H1 (cell line): ENCODE measurements around the gene CCDC28B. TPM values are rescaled to one million over a fixed set of nuclear protein-coding genes. Genes with fewer than 3 reads are reported as not detected.

Source experiments
- CTCF ChIA-PET: fragments of 300-600 bp; sonication (Branson Sonifier 250); formaldehyde crosslinking; loops from one replicate; lab custom pipeline; 2021; ENCODE audit not compliant: partially characterized antibody; lab: Charles Lee
- POLR2A ChIA-PET: fragments of 300-600 bp; sonication (Branson Sonifier 250); formaldehyde crosslinking; loops from one replicate; lab custom pipeline; 2021; ENCODE audit warnings: inconsistent platforms; ENCODE audit not compliant: partially characterized antibody; lab: Charles Lee
- DNase-seq, 2 experiments: peaks; one replicate each; pipeline versions ENCODE4 v3.0.0 to v3.0.0-alpha.2; 2010 to 2022; ENCODE audit warnings: low spot score in 2 of 2, low read depth in 1 of 2, mixed read lengths in 1 of 2
- FAIRE-seq: peaks from 2 replicates; lab custom pipeline; 2011; peaks lifted over from hg19 to GRCh38; lab: Jason Lieb, UNC
- H2AFZ ChIP-seq: 2 replicates; pipeline ENCODE4 v1.8.1; 2012; ENCODE audit warnings: low read length, inconsistent platforms
- H2AK5ac ChIP-seq: 2 replicates; pipeline ENCODE4 v1.6.1; 2013; ENCODE audit warnings: low read depth, low read length
- H2BK120ac ChIP-seq: replicated peaks from 2 replicates; pipeline ENCODE3; 2013; ENCODE audit warnings: low read depth, low read length, inconsistent platforms
- H2BK12ac ChIP-seq: 2 replicates; pipeline ENCODE4 v1.6.1; 2013; ENCODE audit warnings: low read depth, low read length
- H2BK15ac ChIP-seq: 2 replicates; pipeline ENCODE4 v1.6.1; 2013; ENCODE audit warnings: low read length
- H2BK20ac ChIP-seq: 2 replicates; pipeline ENCODE4 v1.6.1; 2013; ENCODE audit warnings: low read length
- H2BK5ac ChIP-seq: 2 replicates; pipeline ENCODE4 v1.6.1; 2013; ENCODE audit warnings: low read depth, low read length
- H3K14ac ChIP-seq: 2 replicates; pipeline ENCODE4 v1.6.1; 2013; ENCODE audit warnings: inconsistent platforms; ENCODE audit not compliant: insufficient read length
- H3K18ac ChIP-seq: 2 replicates; pipeline ENCODE4 v1.6.1; 2013; ENCODE audit warnings: low read length; ENCODE audit errors: extremely low read depth
- H3K23ac ChIP-seq: 2 replicates; pipeline ENCODE4 v1.6.1; 2013; ENCODE audit warnings: inconsistent platforms; ENCODE audit not compliant: insufficient read length
- H3K23me2 ChIP-seq: 2 replicates; pipeline ENCODE4 v1.6.1; 2013; ENCODE audit warnings: low read depth, low read length
- H3K27ac ChIP-seq: 2 replicates; pipeline ENCODE4 v1.6.1; 2011; ENCODE audit warnings: low read depth, low read length, inconsistent platforms
- H3K27me3 ChIP-seq, 4 experiments: replicated peaks in 1 of 4; 1 replicate in 1 of 4; 2 replicates in 3 of 4; pipeline versions ENCODE4 v1.6.1 to v1.8.1; 2011 to 2013; ENCODE audit warnings: low read length in 3 of 4, mild to moderate bottlenecking in 3 of 4, inconsistent platforms in 2 of 4, mixed read lengths in 2 of 4, moderate library complexity in 1 of 4; ENCODE audit not compliant: control insufficient read depth in 3 of 4, insufficient read depth in 3 of 4; ENCODE audit errors: extremely low read depth in 1 of 4
- H3K36me3 ChIP-seq, 4 experiments: 2 replicates each; pipeline versions ENCODE4 v1.6.1 to v1.8.1; 2011 to 2013; ENCODE audit warnings: mild to moderate bottlenecking in 4 of 4, low read length in 3 of 4, moderate library complexity in 2 of 4, control low read depth in 1 of 4, inconsistent platforms in 1 of 4; ENCODE audit not compliant: insufficient read depth in 4 of 4, control insufficient read depth in 2 of 4
- H3K4ac ChIP-seq: replicated peaks from 2 replicates; pipeline ENCODE3; 2013; ENCODE audit warnings: low read length, low read depth, mixed read lengths, inconsistent platforms; ENCODE audit not compliant: insufficient read length
- H3K4me1 ChIP-seq, 4 experiments: replicated peaks in 1 of 4; 1 replicate in 1 of 4; 2 replicates in 3 of 4; pipeline versions ENCODE4 v1.6.1 to v1.8.1; 2011 to 2013; ENCODE audit warnings: low read length in 3 of 4, inconsistent platforms in 2 of 4, mixed read lengths in 1 of 4; ENCODE audit not compliant: insufficient read depth in 4 of 4, control insufficient read depth in 3 of 4
- H3K4me2 ChIP-seq, 2 experiments: 2 replicates each; pipeline versions ENCODE4 v1.6.1 to v1.8.1; 2011 to 2013; ENCODE audit warnings: low read depth in 2 of 2, low read length in 2 of 2, control low read depth in 1 of 2, inconsistent platforms in 1 of 2, mild to moderate bottlenecking in 1 of 2; ENCODE audit not compliant: insufficient read depth in 1 of 2
- H3K4me3 ChIP-seq, 4 experiments: fragments of 200-600, 300-600 bp in 1 of 4; sonication (generic), shearing (Covaris generic), sonication (Bioruptor Twin) in 1 of 4; 2 replicates each; pipeline versions ENCODE4 v1.5.1 to v1.8.1; 2011 to 2016; ENCODE audit warnings: low read length in 4 of 4, low read depth in 3 of 4, control low read depth in 2 of 4, inconsistent platforms in 2 of 4, mild to moderate bottlenecking in 2 of 4, mixed read lengths in 1 of 4, moderate library complexity in 1 of 4; ENCODE audit not compliant: insufficient read depth in 2 of 4; ENCODE audit errors: extremely low read depth in 1 of 4
- H3K56ac ChIP-seq: replicated peaks from 2 replicates; pipeline ENCODE3; 2013; ENCODE audit warnings: low read depth, mild to moderate bottlenecking, mixed read lengths, low read length, inconsistent platforms; ENCODE audit not compliant: insufficient read length
- H3K79me1 ChIP-seq: 2 replicates; pipeline ENCODE4 v1.6.1; 2013; ENCODE audit warnings: low read depth, low read length, control low read depth
- H3K79me2 ChIP-seq, 2 experiments: 2 replicates each; pipeline versions ENCODE4 v1.6.1 to v1.8.1; 2012 to 2013; ENCODE audit warnings: low read length in 2 of 2, mild to moderate bottlenecking in 2 of 2, inconsistent platforms in 1 of 2; ENCODE audit not compliant: insufficient read depth in 2 of 2, control insufficient read depth in 1 of 2
- H3K9ac ChIP-seq, 4 experiments: replicated peaks in 1 of 4; 1 replicate in 1 of 4; 2 replicates in 3 of 4; pipeline versions ENCODE4 v1.6.1 to v1.8.1; 2011 to 2013; ENCODE audit warnings: low read depth in 3 of 4, low read length in 3 of 4, control low read depth in 2 of 4, mild to moderate bottlenecking in 2 of 4, moderate library complexity in 2 of 4, inconsistent platforms in 1 of 4; ENCODE audit errors: extremely low read depth in 1 of 4
- H3K9me3 ChIP-seq, 2 experiments: 2 replicates each; pipeline versions ENCODE4 v1.6.1 to v1.8.1; 2012 to 2013; ENCODE audit warnings: mild to moderate bottlenecking in 2 of 2, moderate library complexity in 2 of 2, control low read depth in 1 of 2, inconsistent platforms in 1 of 2, low read depth in 1 of 2, low read length in 1 of 2, mixed read lengths in 1 of 2; ENCODE audit not compliant: insufficient read depth in 2 of 2
- H4K20me1 ChIP-seq, 2 experiments: replicated peaks in 1 of 2; 2 replicates each; pipeline versions ENCODE3 to v1.8.1; 2011 to 2013; ENCODE audit warnings: inconsistent platforms in 2 of 2, low read length in 2 of 2, mild to moderate bottlenecking in 1 of 2; ENCODE audit not compliant: insufficient read depth in 2 of 2, control insufficient read depth in 1 of 2
- H4K5ac ChIP-seq: 2 replicates; pipeline ENCODE4 v1.6.1; 2013; ENCODE audit warnings: low read length, low read depth, mixed read lengths, inconsistent platforms; ENCODE audit not compliant: insufficient read length
- H4K8ac ChIP-seq: 2 replicates; pipeline ENCODE4 v1.8.0; 2013; ENCODE audit warnings: mild to moderate bottlenecking, moderate library complexity, low read length, inconsistent platforms; ENCODE audit not compliant: insufficient read depth; ENCODE audit errors: extremely low read depth
- H4K91ac ChIP-seq: replicated peaks from 2 replicates; pipeline ENCODE3; 2013; ENCODE audit warnings: low read length, mixed read lengths, inconsistent platforms; ENCODE audit not compliant: insufficient read length
- ASH2L ChIP-seq: fragments of 200-600, 300-600 bp; sonication (generic); IDR thresholded peaks from one replicate; pipeline ENCODE4 v1.7.1; 2017; ENCODE audit warnings: low read length
- CTBP2 ChIP-seq: IDR thresholded peaks from 2 replicates; pipeline ENCODE4 v1.7.0; 2011; ENCODE audit warnings: borderline replicate concordance, mild to moderate bottlenecking, moderate library complexity, mixed read lengths, low read length; ENCODE audit not compliant: insufficient read depth, insufficient read length
- TCF12 ChIP-seq: IDR thresholded peaks from 2 replicates; pipeline ENCODE4 v1.6.1; 2011; ENCODE audit warnings: low read depth, mild to moderate bottlenecking, low read length
- WGBS, 2 experiments: shearing (Covaris generic) in 1 of 2; methylation state at CpG; one replicate each; pipeline versions ENCODE4 v1.1.6 to v1.1.7; 2013 to 2015; ENCODE audit warnings: low lambda C conversion rate in 2 of 2, mixed read lengths in 2 of 2, inconsistent platforms in 1 of 2, low coverage in 1 of 2, missing lambda C conversion rate in 1 of 2; ENCODE audit not compliant: insufficient replicate concordance in 2 of 2, insufficient coverage in 1 of 2, insufficient read length in 1 of 2; ENCODE audit errors: extremely low coverage in 1 of 2, missing lambda C conversion rate in 1 of 2; 5-methylcytosine and 5-hydroxymethylcytosine counted together
- polyA plus RNA-seq, 7 experiments: library from polyadenylated mRNA; depleted of rRNA in 3 of 7; stranded (reverse) in 5 of 7; unstranded in 2 of 7; fragments of >200 nt in 5 of 7; fragments of 200-250 nt in 2 of 7; gene quantifications; 1 replicate in 5 of 7; 2 replicates in 1 of 7; 4 replicates in 1 of 7; pipeline versions ENCODE4 v1.2.1 to v1.2.3, GENCODE V29; 2011 to 2013; ENCODE audit warnings: missing spikeins in 2 of 7, mixed read lengths in 2 of 7
- total RNA-seq: library from RNA; stranded (reverse); fragmentation: NEBNext Ultra II Directional; extraction: Animal tissue kit (Norgen Biotek cat#: 25700); gene quantifications from 2 replicates; pipeline ENCODE4 v1.2.1, GENCODE V29; 2021
- TF ChIP-seq, protein P1 (sequence below), 3 experiments: IDR thresholded peaks; 1 replicate in 2 of 3; 2 replicates in 1 of 3; pipeline versions ENCODE4 v1.5.1 to v1.6.1; 2011; ENCODE audit warnings: low read length in 3 of 3, mild to moderate bottlenecking in 3 of 3, inconsistent platforms in 2 of 3, low read depth in 1 of 3, moderate library complexity in 1 of 3; ENCODE audit not compliant: insufficient read depth in 1 of 3; ENCODE audit errors: control extremely low read depth in 1 of 3

Gene CCDC28B
- total and polyA plus RNA-seq, 2 of the 8 experiments (the other 6 are each of a cell fraction or from before 2014, with no cell fraction given): 16.7 to 17.1 TPM

- H3K4me3 ChIP-seq: peak overlapping the region; percentile 65 to 91 (median 68)
- no peak overlapping the region for H4K8ac ChIP-seq
- no peak overlapping the region; the same call in 1 of the 2 replicates for H2BK15ac ChIP-seq
- H3K14ac ChIP-seq: no peak overlapping the region
- no peak overlapping the region for H4K91ac ChIP-seq
- H2AFZ ChIP-seq: no peak overlapping the region
- CTCF ChIA-PET: interaction anchor here (0.5 to 7.3 kb wide), 15 partner anchors 8 to 94 kb away, joined by 3 to 70 read pairs (median 4); partner anchors contain the start of genes FAM167B, IQCC and LCK
- DNase-seq (no peak), FAIRE-seq (no peak)
- H2BK120ac ChIP-seq: no peak overlapping the region
- WGBS, 2 experiments: 31% methylated on average over 4 of the region's 4 CpGs; no CpG with 5 or more reads in 1 of the 2 experiments
- peaks cover 16% of the 10 kb centered on the region for H3K23me2 ChIP-seq
- H3K79me2 ChIP-seq: no peaks in the 10 kb centered on the region
- H4K5ac ChIP-seq: no peak overlapping the region
- 0 out of 2 replicates have a peak overlapping the region, but pooled peaks have one; percentile 95 for H2BK12ac ChIP-seq
- peaks cover 2% of the 10 kb centered on the region; the same call in 1 of the 2 replicates for H3K79me1 ChIP-seq
- no peaks in the 10 kb centered on the region for H3K9me3 ChIP-seq
- H3K4me1 ChIP-seq: peaks cover 0 to 7% (median 3%) of the 10 kb centered on the region in 4 experiments; a peak in 3 of 7 replicates
- H4K20me1 ChIP-seq: peaks cover 0 to 3% of the 10 kb centered on the region in 2 experiments
- peak overlapping the region; percentile 96 for H2BK5ac ChIP-seq
- H3K4ac ChIP-seq: no peak overlapping the region
- H3K23ac ChIP-seq: no peak overlapping the region
- H3K27me3 ChIP-seq: no peaks in the 10 kb centered on the region; a peak in 1 of 7 replicates
- POLR2A ChIA-PET: interaction anchor here (0.8 to 9.1 kb wide), 21 partner anchors 10 to 166 kb away, joined by 3 to 73 read pairs (median 6); partner anchors contain the start of genes CCDC28B, EIF3I, LCK and MARCKSL1
- TF ChIP-seq TCF12 (0 out of 2 replicates have a peak, but pooled peaks have one; percentile 56), ASH2L (no peak), CTBP2 (peak; percentile 5)
- TF ChIP-seq, protein P1, sequence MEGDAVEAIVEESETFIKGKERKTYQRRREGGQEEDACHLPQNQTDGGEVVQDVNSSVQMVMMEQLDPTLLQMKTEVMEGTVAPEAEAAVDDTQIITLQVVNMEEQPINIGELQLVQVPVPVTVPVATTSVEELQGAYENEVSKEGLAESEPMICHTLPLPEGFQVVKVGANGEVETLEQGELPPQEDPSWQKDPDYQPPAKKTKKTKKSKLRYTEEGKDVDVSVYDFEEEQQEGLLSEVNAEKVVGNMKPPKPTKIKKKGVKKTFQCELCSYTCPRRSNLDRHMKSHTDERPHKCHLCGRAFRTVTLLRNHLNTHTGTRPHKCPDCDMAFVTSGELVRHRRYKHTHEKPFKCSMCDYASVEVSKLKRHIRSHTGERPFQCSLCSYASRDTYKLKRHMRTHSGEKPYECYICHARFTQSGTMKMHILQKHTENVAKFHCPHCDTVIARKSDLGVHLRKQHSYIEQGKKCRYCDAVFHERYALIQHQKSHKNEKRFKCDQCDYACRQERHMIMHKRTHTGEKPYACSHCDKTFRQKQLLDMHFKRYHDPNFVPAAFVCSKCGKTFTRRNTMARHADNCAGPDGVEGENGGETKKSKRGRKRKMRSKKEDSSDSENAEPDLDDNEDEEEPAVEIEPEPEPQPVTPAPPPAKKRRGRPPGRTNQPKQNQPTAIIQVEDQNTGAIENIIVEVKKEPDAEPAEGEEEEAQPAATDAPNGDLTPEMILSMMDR (IDR thresholded peaks at IDR 0.05; ENCODE audit: control extremely low read depth in 1 of 3, insufficient read depth in 1 of 3, low read depth in 1 of 3, low read length in 3 of 3): peak in 1 of 3 experiments; percentile 22; a peak in 2 of 4 replicates
- peak overlapping the region; percentile 99; the same call in 1 of the 2 replicates for H3K18ac ChIP-seq
- H3K56ac ChIP-seq: no peak overlapping the region
- no peak overlapping the region for H2BK20ac ChIP-seq
- peak overlapping the region; percentile 84 to 92 for H3K4me2 ChIP-seq
- H3K9ac ChIP-seq: peak overlapping the region; percentile 58 to 79 (median 68)
- no peak overlapping the region for H3K27ac ChIP-seq
- peaks cover 2 to 5% (median 4%) of the 10 kb centered on the region in 4 experiments; a peak in 5 of 8 replicates for H3K36me3 ChIP-seq
- H2AK5ac ChIP-seq: no peak overlapping the region
These were observed 38.9 kb downstream of the CCDC28B start for GRCh38 chr1:32239337-32239736.
